ENCODE data around the gene P2RX3. TPM values are rescaled to one million over a fixed set of nuclear protein-coding genes. Genes with fewer than 3 reads are reported as not detected.
"Not testable (repeated sequence)": the region's sequence is repeated elsewhere in the genome, so short reads cannot be mapped to it uniquely, and the experiment has no call there.

P2RX3 gene
- total and polyA plus RNA-seq, 2 donors = 0.02 to 0.76 TPM

DNA sequence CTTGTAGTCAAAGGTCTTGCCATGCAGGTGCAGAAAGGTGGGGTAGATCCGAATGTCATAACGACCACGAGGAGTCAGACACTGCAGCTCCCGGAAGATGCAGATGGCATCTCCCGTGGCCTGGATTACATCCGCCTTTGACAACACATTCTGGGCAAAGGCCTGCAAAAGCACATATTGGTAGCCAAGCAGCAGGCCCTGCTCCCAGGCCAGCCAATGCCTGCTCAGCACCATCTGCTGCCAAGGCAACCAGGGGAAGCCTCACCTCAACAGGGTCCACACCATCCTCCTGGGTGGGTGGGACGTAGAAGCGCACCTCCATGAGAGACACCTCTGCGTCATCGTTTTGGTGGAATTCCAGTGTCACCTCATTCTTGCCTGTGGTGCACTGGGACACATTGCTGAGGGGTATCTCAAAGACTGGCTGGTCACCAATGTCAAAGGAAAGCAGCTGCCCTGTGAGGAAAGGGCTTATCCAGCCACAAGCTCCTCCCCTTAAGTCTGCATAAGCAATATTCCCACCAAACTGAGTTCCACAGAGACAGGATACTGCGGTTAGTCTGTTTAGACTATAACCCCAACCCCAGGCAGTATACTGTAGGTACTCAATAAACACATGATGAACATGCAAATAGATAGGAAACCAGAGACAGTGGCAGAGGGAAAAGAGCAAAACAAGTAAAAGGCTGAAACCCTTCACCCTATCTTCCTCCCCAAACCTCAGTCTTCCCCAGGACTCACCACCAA, 5.3 kb upstream of the P2RX3 start:
- Histone ChIP-seq H3K9me3 (ENCODE audit: control insufficient read depth in 2 of 2, insufficient read depth in 1 of 2, low read length in 1 of 2) (no peaks in the 10 kb centered on the region), H3K4me1 (ENCODE audit: control insufficient read depth in 2 of 2, insufficient read depth in 2 of 2, low read length in 2 of 2) (peaks cover 7 to 19% of the 10 kb centered on the region in 2 donors), H3K36me3 (ENCODE audit: control insufficient read depth in 2 of 2, insufficient read depth in 2 of 2, low read length in 1 of 2) (peaks cover 50 to 61% of the 10 kb centered on the region in 2 donors), H3K4me3 (ENCODE audit: low read length in 2 of 2) (no peak overlapping the region), H3K27ac (ENCODE audit: low read depth in 1 of 2, low read length in 1 of 2) (no peak overlapping the region), H3K27me3 (ENCODE audit: control insufficient read depth in 2 of 2, insufficient read depth in 1 of 2, low read length in 1 of 2) (no peaks in the 10 kb centered on the region)
- DNase-seq (ENCODE audit: low read depth in 6 of 9, low spot score in 9 of 9) = no peak
- WGBS = 97% methylated on average over 11 of the region's 11 CpGs

DNA sequence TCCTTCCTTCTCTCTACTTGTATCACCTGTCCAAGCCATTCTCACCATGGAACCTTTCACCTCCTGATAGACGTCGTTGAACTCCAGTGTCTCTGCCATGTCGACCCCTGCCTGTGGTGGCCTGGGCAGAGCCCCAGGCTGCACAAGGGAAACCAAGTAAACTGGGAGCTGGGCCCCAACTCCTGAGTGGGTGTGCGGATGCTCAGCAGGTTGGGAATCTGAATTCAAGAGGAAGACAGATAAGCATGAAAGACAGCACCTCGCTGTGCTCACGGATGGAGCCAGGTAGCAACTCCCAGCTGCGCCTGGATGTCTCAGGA, 3.2 kb upstream of the P2RX3 start:
- peak overlapping the region; percentile 74 to 88 for H3K27ac ChIP-seq (ENCODE audit: low read depth in 1 of 2, low read length in 1 of 2)
- WGBS = 16% methylated on average over 7 of the region's 7 CpGs

DNA sequence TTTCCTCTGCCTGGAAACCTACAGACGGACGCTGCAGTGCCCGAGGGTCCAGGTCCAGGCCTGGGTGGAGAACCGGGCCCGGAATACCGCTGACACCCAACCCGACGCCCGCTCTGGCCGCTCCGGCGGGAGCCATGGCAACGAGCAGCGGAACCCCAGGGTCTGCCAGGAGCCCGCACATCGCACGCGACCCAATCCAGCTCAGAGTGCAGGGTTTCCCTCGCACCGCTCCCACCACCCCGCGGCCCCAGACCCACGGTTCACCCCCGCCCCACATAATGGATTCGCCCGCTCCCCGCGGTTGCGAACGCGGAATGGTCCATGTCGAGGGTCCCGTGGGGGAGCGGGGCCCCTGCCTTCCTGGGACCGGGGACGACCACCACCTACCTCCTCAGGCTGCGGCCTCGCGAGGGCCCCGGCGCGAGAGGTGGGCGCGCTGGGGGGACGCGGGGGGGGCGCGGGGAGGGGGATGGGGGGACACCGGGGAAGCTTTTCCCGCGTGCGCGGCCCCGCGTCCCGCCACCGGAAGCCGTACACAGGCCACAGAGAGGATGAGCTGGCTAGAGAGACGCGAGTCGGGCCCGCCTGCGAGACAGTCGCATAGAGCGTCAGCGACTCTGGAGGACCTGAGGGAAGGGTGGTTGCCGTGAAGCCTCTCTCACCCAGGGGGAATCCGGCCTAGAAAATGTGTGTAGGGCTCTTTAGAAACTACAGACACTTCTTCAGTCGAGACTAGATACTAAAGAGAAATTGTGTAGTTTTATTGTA, 2.6 kb upstream of the P2RX3 start, which contains the start of gene SSRP1:
SSRP1 (minus strand) TSS at position 550 of the 768 bp plus-strand sequence. CDS start 771 bp downstream, outside the sequence.
- Histone ChIP-seq H3K27ac (ENCODE audit: low read depth in 1 of 2, low read length in 1 of 2) (peak within 1 kb of the TSS; percentile 81 to 88), H3K36me3 (ENCODE audit: control insufficient read depth in 2 of 2, insufficient read depth in 2 of 2, low read length in 1 of 2) (peaks cover 27 to 36% of the 10 kb centered on the region in 2 donors), H3K27me3 (ENCODE audit: control insufficient read depth in 2 of 2, insufficient read depth in 1 of 2, low read length in 1 of 2) (peaks cover 0 to 6% of the 10 kb centered on the region in 2 donors), H3K4me3 (ENCODE audit: low read length in 2 of 2) (peak within 1 kb of the TSS; percentile 88 to 91), H3K4me1 (ENCODE audit: control insufficient read depth in 2 of 2, insufficient read depth in 2 of 2, low read length in 2 of 2) (peaks cover 7 to 19% of the 10 kb centered on the region in 2 donors), H3K9me3 (ENCODE audit: control insufficient read depth in 2 of 2, insufficient read depth in 1 of 2, low read length in 1 of 2) (peaks cover 0 to 3% of the 10 kb centered on the region in 2 donors)
- under 1% methylated on average over 69 of the region's 69 CpGs for WGBS
- DNase-seq (ENCODE audit: low read depth in 6 of 9, low spot score in 9 of 9) = peak in 8 of 9 donors; percentile 67 to 94 (median 82)

More for the DNA sequence above, 3.2 kb upstream of the P2RX3 start:
- peaks cover 0 to under 1% of the 10 kb centered on the region in 2 donors for H3K27me3 ChIP-seq (ENCODE audit: control insufficient read depth in 2 of 2, insufficient read depth in 1 of 2, low read length in 1 of 2)
- DNase-seq (ENCODE audit: low read depth in 6 of 9, low spot score in 9 of 9) = no peak
- H3K36me3 ChIP-seq (ENCODE audit: control insufficient read depth in 2 of 2, insufficient read depth in 2 of 2, low read length in 1 of 2) = peaks cover 32 to 41% of the 10 kb centered on the region in 2 donors
- H3K9me3 ChIP-seq (ENCODE audit: control insufficient read depth in 2 of 2, insufficient read depth in 1 of 2, low read length in 1 of 2) = no peaks in the 10 kb centered on the region
- peaks cover 7 to 19% of the 10 kb centered on the region in 2 donors for H3K4me1 ChIP-seq (ENCODE audit: control insufficient read depth in 2 of 2, insufficient read depth in 2 of 2, low read length in 2 of 2)
- peak overlapping the region; percentile 88 to 91 for H3K4me3 ChIP-seq (ENCODE audit: low read length in 2 of 2)

DNA sequence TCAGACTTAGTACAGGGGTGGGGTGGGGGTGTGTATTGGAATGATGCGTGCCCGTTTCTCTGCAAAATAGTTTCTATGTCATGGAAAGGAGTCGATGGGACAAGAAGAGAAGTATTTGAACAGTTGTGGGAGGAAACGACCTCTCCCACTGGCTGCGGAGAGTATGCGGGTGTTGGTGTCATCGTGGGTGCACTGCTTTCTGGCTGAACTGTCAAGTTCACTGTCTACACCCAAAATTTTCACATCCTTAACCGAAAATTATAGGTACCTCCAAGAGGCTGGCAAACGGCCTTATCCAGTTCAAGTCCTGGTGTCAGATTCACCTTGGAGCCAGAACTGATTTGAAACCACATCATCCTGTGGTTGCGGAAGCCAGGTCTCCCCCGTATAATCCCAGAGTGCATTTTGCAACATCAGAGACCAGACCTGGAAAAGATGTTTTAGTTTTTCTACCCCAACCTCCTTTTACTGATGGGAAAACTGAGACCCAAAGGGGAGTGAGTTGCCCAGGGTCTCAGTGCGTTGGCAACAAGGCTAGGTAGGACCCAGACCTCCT, 2.0 kb upstream of the P2RX3 start:
- 31% methylated on average over 12 of the region's 12 CpGs for WGBS
- Histone ChIP-seq H3K9me3 (ENCODE audit: control insufficient read depth in 2 of 2, insufficient read depth in 1 of 2, low read length in 1 of 2) (peaks cover 0 to 3% of the 10 kb centered on the region in 2 donors), H3K27me3 (ENCODE audit: control insufficient read depth in 2 of 2, insufficient read depth in 1 of 2, low read length in 1 of 2) (peaks cover 0 to 7% of the 10 kb centered on the region in 2 donors), H3K27ac (ENCODE audit: low read depth in 1 of 2, low read length in 1 of 2) (peak overlapping the region; percentile 81 to 88), H3K4me1 (ENCODE audit: control insufficient read depth in 2 of 2, insufficient read depth in 2 of 2, low read length in 2 of 2) (peaks cover 7 to 19% of the 10 kb centered on the region in 2 donors), H3K36me3 (ENCODE audit: control insufficient read depth in 2 of 2, insufficient read depth in 2 of 2, low read length in 1 of 2) (peaks cover 21 to 29% of the 10 kb centered on the region in 2 donors), H3K4me3 (ENCODE audit: low read length in 2 of 2) (peak overlapping the region; percentile 88 to 91)
- DNase-seq (ENCODE audit: low read depth in 6 of 9, low spot score in 9 of 9) = no peak

DNA sequence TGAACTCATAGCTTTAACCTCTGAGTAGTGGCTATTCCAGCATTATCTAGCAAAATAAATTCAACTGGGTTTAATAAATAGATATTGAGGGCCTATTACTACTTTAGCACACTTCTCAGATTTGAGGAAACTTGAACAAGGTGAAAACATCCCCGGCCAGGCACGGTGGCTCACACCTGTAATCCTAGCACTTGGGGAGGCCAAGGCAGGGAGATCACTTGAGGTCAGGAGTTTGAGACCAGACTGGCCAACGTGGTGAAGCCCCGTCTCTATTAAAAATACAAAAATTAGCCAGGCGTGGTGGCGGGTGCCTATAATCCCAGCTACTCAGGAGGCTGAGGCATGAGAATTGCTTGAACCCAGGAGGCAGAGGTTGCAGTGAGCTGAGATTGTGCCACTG, 1.3 kb upstream of the P2RX3 start:
- not testable (repeated sequence) for H3K4me3 ChIP-seq (ENCODE audit: low read length in 2 of 2); H3K9me3 ChIP-seq (ENCODE audit: control insufficient read depth in 2 of 2, insufficient read depth in 1 of 2, low read length in 1 of 2); DNase-seq (ENCODE audit: low read depth in 6 of 9, low spot score in 9 of 9); H3K27me3 ChIP-seq (ENCODE audit: control insufficient read depth in 2 of 2, insufficient read depth in 1 of 2, low read length in 1 of 2); H3K27ac ChIP-seq (ENCODE audit: low read depth in 1 of 2, low read length in 1 of 2)
- WGBS = 97% methylated on average over 6 of the region's 6 CpGs
- peaks cover 7 to 19% of the 10 kb centered on the region in 2 donors for H3K4me1 ChIP-seq (ENCODE audit: control insufficient read depth in 2 of 2, insufficient read depth in 2 of 2, low read length in 2 of 2)
- H3K36me3 ChIP-seq (ENCODE audit: control insufficient read depth in 2 of 2, insufficient read depth in 2 of 2, low read length in 1 of 2) = peaks cover 14 to 22% of the 10 kb centered on the region in 2 donors

DNA sequence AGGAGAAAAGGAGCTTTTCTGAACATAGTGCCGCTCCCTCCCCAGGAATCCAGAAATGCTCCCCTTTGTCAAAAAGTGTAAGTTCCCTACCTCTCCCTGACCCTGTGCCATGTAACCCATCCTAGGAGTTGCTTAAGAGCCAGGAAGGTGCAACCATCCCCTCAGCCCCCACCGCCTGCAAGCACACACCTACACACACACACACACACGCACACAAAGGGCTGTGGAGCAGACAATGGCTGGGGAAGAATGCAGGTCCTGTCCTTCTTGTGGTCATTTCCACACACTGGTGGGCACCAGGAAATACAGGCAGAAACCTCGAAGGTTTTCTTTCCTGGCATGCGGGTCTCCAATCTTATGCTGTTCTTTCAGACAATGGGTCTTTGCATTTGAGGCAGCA, 1.2 kb downstream of the P2RX3 start:
- 92% methylated on average over 5 of the region's 5 CpGs for WGBS
- Histone ChIP-seq H3K4me3 (ENCODE audit: low read length in 2 of 2) (no peak overlapping the region), H3K27me3 (ENCODE audit: control insufficient read depth in 2 of 2, insufficient read depth in 1 of 2, low read length in 1 of 2) (peaks cover 0 to 7% of the 10 kb centered on the region in 2 donors), H3K9me3 (ENCODE audit: control insufficient read depth in 2 of 2, insufficient read depth in 1 of 2, low read length in 1 of 2) (peaks cover 0 to 3% of the 10 kb centered on the region in 2 donors), H3K36me3 (ENCODE audit: control insufficient read depth in 2 of 2, insufficient read depth in 2 of 2, low read length in 1 of 2) (no peaks in the 10 kb centered on the region), H3K27ac (ENCODE audit: low read depth in 1 of 2, low read length in 1 of 2) (no peak overlapping the region), H3K4me1 (ENCODE audit: control insufficient read depth in 2 of 2, insufficient read depth in 2 of 2, low read length in 2 of 2) (peaks cover 7 to 16% of the 10 kb centered on the region in 2 donors)
- no peak for DNase-seq (ENCODE audit: low read depth in 6 of 9, low spot score in 9 of 9)

DNA sequence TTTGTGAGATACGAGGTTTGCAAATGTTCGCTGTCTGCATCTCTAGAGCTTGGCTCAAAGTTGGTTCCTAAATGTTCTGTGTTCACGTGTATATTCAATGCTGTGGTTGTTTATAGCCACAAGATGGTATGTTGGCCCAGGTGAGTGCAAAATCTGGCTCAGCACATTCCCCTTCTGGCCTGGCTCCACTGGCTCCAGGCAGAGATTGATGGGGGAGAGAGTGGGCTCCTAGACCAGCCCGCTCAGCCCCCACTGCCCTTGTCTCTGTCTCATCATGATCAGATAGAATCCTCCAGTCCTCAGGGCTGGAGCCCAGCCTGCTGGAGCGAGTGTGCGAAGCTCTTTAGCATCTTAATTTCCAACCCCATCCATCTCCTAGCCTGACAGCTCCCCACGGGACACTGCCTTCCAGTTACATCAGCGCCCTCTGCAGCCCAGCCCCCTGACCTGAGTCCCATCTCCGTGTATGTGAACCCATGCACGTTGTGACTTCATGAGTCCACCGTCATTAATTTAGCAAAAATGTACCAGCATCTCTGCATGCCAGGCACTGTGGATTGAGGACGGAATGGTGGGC, 2.0 kb downstream of the P2RX3 start:
- no peak overlapping the region for H3K27ac ChIP-seq (ENCODE audit: low read depth in 1 of 2, low read length in 1 of 2)
- H3K36me3 ChIP-seq (ENCODE audit: control insufficient read depth in 2 of 2, insufficient read depth in 2 of 2, low read length in 1 of 2) = no peaks in the 10 kb centered on the region
- H3K4me1 ChIP-seq (ENCODE audit: control insufficient read depth in 2 of 2, insufficient read depth in 2 of 2, low read length in 2 of 2) = peaks cover 3 to 8% of the 10 kb centered on the region in 2 donors
- DNase-seq (ENCODE audit: low read depth in 6 of 9, low spot score in 9 of 9) = no peak
- WGBS = 66% methylated on average over 12 of the region's 12 CpGs
- peaks cover 0 to 7% of the 10 kb centered on the region in 2 donors for H3K27me3 ChIP-seq (ENCODE audit: control insufficient read depth in 2 of 2, insufficient read depth in 1 of 2, low read length in 1 of 2)
- no peak overlapping the region for H3K4me3 ChIP-seq (ENCODE audit: low read length in 2 of 2)
- H3K9me3 ChIP-seq (ENCODE audit: control insufficient read depth in 2 of 2, insufficient read depth in 1 of 2, low read length in 1 of 2) = peaks cover 0 to 3% of the 10 kb centered on the region in 2 donors

DNA sequence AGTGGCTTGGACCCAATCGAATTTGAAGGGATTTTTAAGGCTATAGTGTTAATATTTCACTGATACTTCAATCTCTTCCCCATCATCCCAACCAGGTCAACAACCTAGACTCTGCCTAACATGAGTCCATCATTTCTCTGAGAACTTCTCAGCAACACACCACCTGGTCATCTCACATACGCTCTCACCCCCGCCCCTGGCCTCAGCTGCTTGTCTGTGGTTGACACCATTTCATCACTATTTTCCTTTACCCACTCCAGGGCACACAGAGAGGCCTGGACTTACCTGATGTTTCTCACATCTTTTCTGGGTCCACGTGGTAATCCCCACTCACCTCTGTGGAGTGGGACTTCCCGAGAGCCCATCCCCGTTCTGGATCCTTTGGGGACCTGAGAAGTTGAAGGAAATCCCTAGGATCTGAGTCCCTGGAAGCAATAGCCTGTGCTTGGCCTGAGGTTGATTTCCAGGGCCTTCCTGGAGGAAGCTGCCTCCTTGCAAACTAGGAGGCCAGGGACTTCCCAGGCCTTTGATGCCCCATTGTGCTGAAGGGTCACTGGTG, 3.2 kb downstream of the P2RX3 start:
- WGBS = 93% methylated on average over 6 of the region's 6 CpGs
- H3K27me3 ChIP-seq (ENCODE audit: control insufficient read depth in 2 of 2, insufficient read depth in 1 of 2, low read length in 1 of 2) = peaks cover 0 to 7% of the 10 kb centered on the region in 2 donors
- H3K36me3 ChIP-seq (ENCODE audit: control insufficient read depth in 2 of 2, insufficient read depth in 2 of 2, low read length in 1 of 2) = no peaks in the 10 kb centered on the region
- H3K27ac ChIP-seq (ENCODE audit: low read depth in 1 of 2, low read length in 1 of 2) = no peak overlapping the region
- no peak overlapping the region for H3K4me3 ChIP-seq (ENCODE audit: low read length in 2 of 2)
- peaks cover 2% of the 10 kb centered on the region in 2 donors for H3K4me1 ChIP-seq (ENCODE audit: control insufficient read depth in 2 of 2, insufficient read depth in 2 of 2, low read length in 2 of 2)
- peaks cover 0 to 3% of the 10 kb centered on the region in 2 donors for H3K9me3 ChIP-seq (ENCODE audit: control insufficient read depth in 2 of 2, insufficient read depth in 1 of 2, low read length in 1 of 2)
- DNase-seq (ENCODE audit: low read depth in 6 of 9, low spot score in 9 of 9) = no peak
